Renal cortical epithelial cell (primary cell): ENCODE measurements around the gene CLTB. TPM values are rescaled to one million over a fixed set of nuclear protein-coding genes. Genes with fewer than 3 reads are reported as not detected.
"Not testable (repeated sequence)": the region's sequence is repeated elsewhere in the genome, so short reads cannot be mapped to it uniquely, and the experiment has no call there.

Source experiments
- DNase-seq: peaks from one replicate; pipeline ENCODE4 v3.0.0-alpha.2; 2011; ENCODE audit warnings: low read depth
- total RNA-seq: library from RNA; depleted of rRNA; stranded (reverse); fragments of >200 nt; gene quantifications from 2 replicates; pipeline ENCODE4 v1.2.3, GENCODE V29; 2014

The CLTB gene
- total RNA-seq = 77.4 and 146 TPM in 2 replicates

- DNase-seq = peak; percentile 52
These were observed at the start of gene CLTB for GRCh38 chr5:176415952-176416924. TSS of gene CLTB (minus strand) at chr5:176416539. CDS start at chr5:176416363, 176 bp downstream.

- no peak for DNase-seq
These were observed 46.9 kb upstream of the CLTB start for GRCh38 chr5:176463113-176463764.

GRCh38 chr5:176461349-176461748 is 45.0 kb upstream of the CLTB start:
- no peak for DNase-seq

GRCh38 chr5:176458904-176459561 is 42.7 kb upstream of the CLTB start:
- DNase-seq = no peak

- no peak for DNase-seq
These were observed 38.5 kb upstream of the CLTB start for GRCh38 chr5:176454724-176455394.

GRCh38 chr5:176450077-176450476 is 33.7 kb upstream of the CLTB start:
- DNase-seq = no peak

GRCh38 chr5:176447978-176448608 is 31.8 kb upstream of the CLTB start, which contains the start of gene FAF2:
TSS of gene FAF2 (plus strand) at chr5:176448385. CDS start at chr5:176448408, 23 bp downstream.
- DNase-seq = peak; percentile 100

- no peak for DNase-seq
These were observed 31.2 kb upstream of the CLTB start for GRCh38 chr5:176447591-176447977.

- no peak for DNase-seq
These were observed 30.7 kb upstream of the CLTB start for GRCh38 chr5:176446884-176447590.

- no peak for DNase-seq
These were observed 29.8 kb upstream of the CLTB start for GRCh38 chr5:176446028-176446665.

GRCh38 chr5:176444742-176445141 is 28.4 kb upstream of the CLTB start:
- no peak for DNase-seq

GRCh38 chr5:176442911-176443310 is 26.6 kb upstream of the CLTB start:
- DNase-seq = not testable (repeated sequence)

- no peak for DNase-seq
These were observed 25.6 kb upstream of the CLTB start for GRCh38 chr5:176441921-176442323.

- no peak for DNase-seq
These were observed 24.8 kb upstream of the CLTB start for GRCh38 chr5:176440927-176441706.

- peak; percentile 51 for DNase-seq
These were observed 22.8 kb upstream of the CLTB start for GRCh38 chr5:176438959-176439757.

- no peak for DNase-seq
These were observed 20.3 kb upstream of the CLTB start for GRCh38 chr5:176436656-176437055.

GRCh38 chr5:176432707-176433106 is 16.4 kb upstream of the CLTB start:
- no peak for DNase-seq

GRCh38 chr5:176429972-176430371 is 13.6 kb upstream of the CLTB start:
- no peak for DNase-seq
